ENCODE data around the gene DAZAP1.
"Not testable (repeated sequence)": the region's sequence is repeated elsewhere in the genome, so short reads cannot be mapped to it uniquely, and the experiment has no call there.

DAZAP1 gene

DNA sequence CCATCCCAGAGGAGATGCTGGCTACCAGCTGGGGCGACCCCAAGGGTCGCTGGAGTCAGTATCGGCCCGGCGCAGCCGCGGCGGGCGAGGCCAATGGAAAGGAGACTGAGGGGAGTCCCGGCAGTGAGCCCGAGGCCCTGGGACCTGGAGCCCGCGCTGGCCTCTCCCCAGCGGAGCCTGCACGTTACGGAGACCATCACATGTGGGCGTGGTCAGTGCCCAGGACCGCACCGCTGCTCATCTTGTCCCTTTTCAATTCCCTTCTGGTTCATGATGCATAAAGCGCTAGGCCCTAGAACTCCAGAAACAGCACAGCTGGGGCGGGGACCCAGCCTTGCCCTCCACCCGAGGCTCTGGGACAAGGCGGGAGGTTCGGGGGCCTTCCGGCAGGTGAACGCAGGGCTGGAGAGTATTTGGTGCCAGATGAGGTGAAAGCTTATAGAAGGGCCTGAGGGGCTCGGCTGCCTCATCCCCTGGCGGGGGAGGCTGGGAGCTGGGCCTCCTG is 63.7 kb downstream of the DAZAP1 start:
- no peak for DNase-seq (ENCODE audit: low read depth in 2 of 3, low spot score in 2 of 3)

DNA sequence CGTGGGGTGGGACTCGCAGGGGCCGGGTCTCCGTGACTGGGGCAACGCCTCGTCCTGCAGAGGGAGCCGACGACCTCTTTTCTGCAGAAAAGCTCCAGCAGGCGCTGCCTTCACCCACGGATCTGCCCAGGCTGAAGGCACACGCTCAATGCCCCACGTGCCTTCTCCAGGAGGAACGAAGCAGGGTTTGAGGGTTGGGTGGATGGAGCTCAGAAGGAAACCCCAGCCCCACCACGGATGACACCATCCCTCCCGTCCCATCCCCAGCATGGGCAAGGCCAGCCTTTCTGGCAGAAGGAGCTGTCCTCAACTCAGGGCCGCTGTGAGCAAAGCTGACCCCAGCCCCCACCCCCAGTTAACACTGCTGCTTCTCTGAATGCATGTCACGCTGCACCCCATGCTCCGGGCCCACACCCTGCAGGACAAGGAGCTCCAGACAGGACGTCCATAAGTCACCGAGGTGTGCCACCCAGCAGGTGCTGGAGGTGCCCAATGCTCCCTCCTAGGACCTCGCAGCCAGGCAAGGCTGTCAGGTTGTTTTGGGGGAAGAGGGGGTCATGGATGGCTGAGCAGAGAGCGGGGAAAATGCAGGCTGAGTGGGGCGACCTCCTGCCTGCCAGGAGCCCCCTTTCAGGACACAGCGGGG is 64.3 kb downstream of the DAZAP1 start:
- DNase-seq (ENCODE audit: low read depth in 2 of 3, low spot score in 2 of 3), result no peak

DNA sequence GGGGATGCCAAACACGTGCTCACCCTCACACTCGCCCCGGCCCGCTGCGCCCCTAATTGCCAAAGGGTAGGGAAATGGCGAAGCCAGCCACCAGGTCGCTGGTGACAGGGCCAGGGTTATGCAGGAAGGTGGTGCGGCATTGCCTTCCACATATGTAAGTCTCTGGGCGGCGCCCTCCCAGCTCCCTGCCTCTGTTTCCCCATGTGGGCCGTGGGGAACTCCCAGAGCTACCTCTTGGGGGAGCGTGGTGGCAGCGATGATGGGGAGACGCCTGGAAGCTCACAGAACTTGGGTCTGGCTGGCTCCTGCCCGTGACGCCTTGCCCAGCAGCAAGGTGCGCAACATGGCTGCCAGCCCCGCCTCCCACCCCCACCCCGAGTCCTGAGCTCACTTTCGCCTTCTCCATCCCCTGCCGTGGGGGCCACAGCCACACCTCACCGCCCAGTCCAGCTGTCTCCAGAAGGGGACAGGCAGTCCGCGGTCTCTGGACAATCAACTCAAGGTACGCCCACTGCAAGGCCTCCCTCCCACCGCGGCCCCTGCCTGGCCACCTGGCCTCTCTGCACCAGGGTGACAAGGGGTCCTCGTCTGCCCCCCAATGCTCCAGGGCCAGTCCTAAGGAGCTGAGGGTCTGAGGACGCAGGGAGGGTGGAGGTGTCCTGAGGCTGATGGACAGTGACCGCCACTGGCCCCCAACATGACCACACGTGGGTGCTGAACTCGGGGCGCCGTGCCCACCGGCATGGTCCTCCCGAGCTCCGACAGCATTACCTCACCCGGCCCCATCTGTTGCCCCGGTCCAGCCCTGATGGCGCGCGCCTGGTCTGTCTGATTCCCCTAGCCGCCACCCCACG is 65.1 kb downstream of the DAZAP1 start:
- no peak for DNase-seq (ENCODE audit: low read depth in 2 of 3, low spot score in 2 of 3)

DNA sequence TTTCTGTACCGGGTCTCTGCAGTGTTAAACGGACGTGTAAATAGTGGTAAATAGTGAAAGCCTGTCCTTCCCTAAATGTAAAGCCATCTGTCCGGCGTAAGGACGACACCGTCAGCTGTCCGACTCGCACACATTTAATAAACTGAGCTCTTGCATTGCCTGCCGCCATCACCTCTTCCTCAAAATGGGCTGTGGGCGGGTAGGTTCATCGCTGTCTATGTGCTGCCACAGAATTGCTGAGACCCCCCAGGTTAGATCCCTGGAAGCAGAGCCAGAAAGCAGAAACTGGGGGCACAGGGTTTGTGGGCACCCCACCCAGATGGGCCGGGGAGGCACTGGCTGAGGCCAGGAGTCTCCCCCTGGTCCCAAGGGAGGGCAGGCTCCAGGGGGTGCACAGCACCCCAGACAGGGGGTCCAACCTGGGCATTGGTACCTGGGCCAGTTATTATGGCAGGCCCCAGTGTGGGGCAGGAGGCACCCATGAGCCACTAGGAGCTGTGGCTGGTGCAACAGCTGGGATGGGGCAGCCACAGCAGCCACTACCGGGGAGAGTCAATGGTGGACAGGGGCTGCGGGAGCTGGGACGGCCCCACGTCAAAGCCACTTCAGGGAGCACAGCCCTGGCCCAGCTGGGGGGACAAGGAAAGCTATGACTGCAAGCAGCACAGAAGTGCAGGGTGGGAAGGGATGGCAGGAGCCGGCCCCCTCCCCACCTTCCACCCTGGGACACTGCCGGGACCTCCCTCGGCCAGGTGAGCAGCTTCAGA is 65.9 kb downstream of the DAZAP1 start:
- DNase-seq (ENCODE audit: low read depth in 2 of 3, low spot score in 2 of 3), result no peak

DNA sequence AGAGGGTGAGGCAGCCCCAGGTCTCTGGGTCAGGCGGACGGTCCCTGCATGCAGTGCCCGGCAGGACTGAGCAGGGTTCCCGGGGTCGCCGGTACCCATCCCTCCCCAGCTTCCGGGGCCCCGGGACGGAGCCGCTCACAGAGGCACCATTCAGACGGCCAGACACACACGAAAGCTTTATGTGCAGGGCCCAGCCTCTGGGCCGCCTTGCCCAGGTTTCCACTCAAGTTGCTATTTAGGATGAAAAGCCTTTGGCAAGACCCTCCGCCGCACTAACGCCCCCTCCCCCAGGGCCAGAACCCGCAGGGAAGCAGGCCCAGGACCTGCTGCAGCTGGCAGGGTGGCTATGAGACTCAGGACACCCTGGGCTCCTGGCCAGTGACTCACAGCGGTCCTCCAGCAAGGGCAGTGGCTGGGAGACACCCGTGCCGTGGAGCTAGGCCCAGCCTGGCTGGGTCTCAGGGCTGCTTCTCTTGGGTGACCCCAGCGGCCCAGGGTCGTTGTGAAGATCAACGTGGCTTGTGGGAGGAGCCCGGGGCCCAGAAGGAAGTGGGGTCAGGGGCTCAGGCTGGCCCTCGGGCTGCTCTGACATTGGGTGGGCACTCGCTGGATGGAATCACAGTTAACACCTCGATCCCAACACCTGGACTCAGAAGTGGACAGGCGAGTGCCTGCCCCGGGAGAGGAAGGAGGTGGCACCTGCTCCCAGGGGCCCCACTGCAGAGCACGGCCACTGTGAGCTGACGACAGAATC is 66.8 kb downstream of the DAZAP1 start:
- DNase-seq (ENCODE audit: low read depth in 2 of 3, low spot score in 2 of 3), result no peak

DNA sequence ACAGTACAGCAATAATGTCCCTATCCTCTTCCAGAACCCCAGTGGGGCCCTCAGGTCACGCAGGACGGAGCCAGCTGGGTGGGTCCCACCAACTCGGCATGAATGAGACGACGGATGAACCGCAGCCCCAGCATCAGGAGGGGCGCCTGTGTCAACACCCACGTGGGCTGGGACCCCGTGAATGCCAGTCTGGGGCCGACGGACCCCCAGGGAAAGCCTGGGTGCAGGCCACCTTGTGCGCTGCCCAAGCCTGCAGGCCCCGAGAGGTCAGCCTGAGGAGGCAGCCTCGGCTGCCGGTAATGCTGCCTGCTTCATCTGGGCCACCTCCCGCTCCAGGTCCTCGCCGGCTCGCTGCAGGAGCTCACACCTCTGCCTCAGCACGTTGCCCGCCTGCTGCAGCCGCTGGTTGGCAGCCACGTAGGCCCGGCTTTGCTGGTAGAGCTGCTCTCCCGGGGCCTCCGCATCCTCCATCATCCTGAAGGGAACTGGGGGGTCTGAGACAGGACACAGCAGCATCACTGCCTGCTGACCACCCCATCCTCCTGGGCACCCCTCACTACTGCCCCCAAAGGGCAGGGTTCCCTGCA is 67.5 kb downstream of the DAZAP1 start:
- DNase-seq (ENCODE audit: low read depth in 2 of 3, low spot score in 2 of 3), result no peak

DNA sequence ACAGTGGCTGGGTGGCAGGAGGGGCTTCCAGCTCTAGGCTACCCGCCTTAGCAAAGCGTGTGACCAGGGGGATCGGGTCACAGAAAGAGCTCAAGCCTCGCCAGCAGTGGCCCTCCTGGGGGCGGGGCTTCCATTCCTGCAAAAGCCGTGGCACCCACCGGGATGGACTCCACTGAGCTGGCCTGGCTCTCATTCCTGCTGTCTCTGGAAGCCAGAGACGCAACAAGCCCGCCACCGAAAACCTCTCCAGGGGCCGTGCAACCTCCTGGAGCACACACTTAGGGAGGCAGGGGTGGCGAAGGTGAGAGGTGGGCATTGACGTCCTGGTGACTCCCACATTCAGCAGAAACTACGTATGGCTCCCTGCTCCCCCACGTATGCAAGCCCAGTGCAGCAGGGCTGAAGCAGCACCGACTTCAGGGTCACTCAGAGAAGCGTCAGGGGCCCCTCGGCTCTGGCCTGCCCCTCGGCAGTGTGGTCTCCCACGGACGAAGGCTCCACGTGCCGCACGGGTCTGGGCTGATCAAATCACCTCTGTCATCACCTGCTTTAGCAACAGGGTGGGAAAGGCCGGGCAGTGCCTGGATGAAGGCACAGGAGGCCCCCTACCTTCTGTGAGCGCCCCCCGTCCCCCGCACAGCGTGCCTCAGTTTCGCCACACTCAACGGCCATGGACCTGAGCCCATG is 68.5 kb downstream of the DAZAP1 start:
- no peak for DNase-seq (ENCODE audit: low read depth in 2 of 3, low spot score in 2 of 3)

DNA sequence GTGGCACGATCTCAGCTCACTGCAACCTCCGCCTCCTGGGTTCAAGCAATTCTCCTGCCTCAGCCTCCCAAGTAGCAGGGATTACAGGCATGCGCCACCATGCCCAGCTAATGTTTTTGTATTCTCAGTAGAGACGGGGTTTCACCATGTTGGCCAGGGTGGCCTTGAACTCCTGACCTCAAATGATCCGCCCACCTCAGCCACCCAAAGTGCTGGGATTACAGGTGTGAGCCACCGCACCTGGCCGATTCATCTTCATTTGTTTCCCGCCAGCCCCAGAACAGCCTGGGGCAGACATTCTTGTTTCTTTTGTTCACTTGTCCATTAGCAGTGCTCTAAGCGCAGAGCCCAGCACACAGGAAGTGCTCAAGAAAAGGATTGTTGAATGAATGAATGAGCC is 69.7 kb downstream of the DAZAP1 start:
- not testable (repeated sequence) for DNase-seq (ENCODE audit: low read depth in 2 of 3, low spot score in 2 of 3)

DNA sequence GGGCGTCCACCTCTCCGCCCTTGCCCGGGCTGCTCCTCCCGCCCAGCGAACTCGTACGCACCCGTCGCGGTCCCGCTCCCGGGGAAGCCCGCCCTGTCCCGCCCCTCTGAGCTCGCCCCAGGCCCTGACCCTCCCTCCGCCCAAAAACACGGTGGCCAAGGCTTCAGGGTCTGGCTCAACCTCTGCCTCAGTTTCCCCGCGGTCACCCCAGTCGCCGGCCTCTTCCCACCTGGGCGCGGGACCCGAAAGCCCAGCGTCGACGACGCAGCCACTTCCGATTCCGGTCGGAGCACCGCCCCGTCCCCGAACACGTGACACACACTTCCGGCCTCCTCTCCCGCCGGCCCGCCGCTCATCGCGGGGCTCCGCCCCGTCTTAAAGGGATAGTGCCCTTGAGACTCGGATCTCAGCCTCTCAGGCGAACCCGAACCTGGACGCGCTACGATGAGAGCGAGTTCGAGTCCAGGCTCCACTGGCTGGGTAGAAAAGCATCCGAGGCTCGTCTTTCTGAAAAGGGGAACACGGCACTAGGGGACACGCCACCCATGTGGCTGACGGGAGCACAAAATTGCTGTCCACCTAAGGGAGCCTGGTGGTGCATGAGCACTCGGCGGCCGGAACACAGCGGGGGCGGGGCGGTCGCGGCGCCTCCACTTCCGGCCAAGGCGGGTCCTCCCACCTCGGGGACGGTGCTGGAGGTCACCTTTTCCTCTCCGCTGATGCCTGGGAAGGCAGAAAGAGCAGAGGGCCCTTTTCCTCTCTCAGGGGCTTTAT is 71.7 kb downstream of the DAZAP1 start, which contains the start of gene C19orf25:
Gene C19orf25 (minus strand): TSS at position 282 of the 774 bp plus-strand sequence. CDS start 312 bp downstream, outside the sequence.
- DNase-seq (ENCODE audit: low read depth in 2 of 3, low spot score in 2 of 3), result peak; percentile 79 to 87 (median 86)

DNA sequence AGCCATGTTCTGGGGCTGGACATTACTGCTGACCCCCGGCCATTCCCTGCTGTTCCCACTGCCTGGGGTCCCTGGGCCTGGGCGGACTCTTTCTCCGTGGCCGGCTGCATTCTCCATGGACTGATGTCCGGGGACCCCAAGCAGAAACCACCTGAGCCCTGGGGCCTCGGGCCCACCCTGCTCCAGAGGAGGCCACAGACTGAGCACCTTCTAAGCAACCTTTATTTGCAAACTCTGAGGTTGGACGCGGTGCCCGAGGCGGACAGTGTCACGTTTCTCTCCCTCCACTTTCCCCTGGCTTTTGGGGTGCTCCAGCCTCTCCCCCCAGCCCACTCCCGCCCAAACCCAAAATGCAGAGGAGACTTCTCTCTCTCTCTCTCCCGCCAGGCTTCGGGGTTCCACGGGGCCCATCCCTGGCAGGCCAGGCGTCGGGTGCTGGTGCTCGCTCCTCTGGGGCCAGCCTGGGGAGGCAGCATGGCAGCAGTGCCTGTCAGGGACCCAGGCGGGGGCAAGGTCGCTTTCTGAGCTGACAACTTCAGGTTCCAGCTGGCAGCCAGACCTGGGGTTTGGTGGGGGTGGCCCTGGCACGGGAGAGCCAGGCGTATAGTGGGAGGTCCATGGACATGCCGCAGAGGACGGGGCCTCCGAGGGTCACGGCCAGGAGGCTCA is 74.0 kb downstream of the DAZAP1 start:
- no peak for DNase-seq (ENCODE audit: low read depth in 2 of 3, low spot score in 2 of 3)

DNA sequence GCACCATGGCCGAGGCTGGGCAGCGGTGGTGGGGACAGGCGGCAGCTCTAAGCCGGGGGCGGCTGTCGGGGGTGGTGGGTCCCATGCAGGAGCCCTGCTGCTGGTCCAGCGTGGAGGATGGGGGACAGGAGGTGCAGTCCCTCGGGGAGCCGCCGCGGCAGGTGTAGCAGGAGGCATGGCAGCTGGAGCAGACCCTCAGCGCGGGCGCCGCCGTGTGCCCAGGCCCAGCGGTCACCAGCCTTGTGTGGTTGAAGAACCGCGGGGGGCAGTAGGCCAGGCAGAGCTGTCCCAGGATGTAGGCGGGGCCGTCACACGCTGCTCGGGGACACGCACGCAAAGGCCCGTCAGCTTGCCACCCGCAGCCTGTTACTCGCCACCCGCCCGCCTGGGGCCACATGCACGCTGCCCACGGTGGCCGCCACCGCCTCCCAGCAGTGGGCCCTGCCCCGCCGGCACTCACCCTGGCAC is 74.5 kb downstream of the DAZAP1 start:
- no peak for DNase-seq (ENCODE audit: low read depth in 2 of 3, low spot score in 2 of 3)

DNA sequence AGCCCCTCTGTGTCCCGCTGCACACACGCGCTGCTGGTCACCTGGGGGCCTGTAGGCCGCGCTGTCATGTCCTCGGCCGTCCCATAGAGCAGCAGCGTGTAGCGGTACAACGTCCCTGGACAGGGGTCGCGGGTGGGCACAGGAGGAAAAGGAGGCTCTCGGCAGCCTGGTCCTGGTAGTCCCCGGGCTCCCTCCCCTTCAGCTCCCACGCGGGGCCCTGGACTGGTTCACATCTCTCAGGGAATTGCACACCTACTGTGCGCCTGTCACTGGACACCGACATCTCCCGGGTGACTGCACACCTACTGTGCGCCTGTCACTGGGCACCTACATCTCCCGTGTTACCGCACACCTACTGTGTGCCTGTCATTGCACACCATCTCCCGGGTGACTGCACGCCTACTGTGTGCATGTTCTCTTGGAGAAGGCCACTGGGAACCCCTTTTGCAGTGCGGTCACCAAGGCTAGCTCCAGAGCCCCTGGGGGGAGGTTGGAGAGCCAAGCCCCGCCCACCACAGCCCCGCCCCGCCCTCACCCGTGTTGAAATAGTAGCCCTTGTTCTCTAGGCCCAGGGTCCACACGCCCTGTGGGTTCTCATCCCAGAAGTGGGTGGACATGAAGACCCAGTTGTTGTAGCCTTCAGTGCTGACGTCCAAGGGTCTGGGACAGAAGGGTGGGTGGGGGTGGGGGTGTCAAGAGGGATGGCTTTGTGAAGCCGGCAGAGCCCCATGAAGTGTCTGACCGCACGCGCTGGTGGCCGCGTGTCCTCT is 75.2 kb downstream of the DAZAP1 start:
- no peak for DNase-seq (ENCODE audit: low read depth in 2 of 3, low spot score in 2 of 3)

DNA sequence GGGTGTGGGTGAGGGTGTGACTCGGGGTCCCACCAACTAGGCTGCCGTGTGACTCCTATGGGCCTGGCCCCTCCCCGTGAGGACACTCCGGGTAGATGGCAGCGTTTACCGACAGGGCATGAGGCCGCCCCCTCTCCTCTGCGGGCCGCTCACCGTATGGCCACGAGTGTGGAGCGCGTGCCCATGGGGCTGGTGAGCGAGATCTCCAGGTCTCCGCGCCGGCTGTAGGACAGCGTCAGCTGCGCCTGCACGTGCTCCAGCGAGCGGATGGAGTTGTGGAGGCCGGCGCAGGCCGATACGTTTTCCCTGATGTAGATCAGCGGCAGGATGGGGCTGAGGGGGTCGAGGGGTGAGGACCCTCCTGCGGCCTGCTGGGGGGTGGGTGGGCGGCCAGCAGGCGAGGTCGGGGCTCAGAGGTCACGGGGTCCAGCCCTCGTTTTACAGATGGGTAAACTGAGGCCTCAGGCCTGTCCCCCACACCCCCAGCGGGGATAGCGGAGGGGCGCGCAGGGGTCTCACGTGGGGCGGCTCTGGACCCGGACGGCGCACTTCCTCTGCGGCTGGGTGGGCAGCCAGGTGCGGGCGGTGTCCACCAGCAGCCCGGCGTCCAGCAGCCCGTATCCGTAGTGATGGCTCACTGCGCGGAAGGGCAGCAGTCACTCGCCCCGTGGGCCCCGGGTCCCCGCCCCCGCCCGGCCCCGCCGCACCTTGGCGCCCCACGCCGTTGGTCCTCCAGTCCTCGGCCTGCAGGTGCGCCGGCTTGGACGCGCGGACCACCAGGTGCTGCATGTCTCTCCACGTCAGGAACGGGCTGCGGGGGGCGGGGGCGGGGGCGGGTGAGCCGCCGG is 76.0 kb downstream of the DAZAP1 start:
- DNase-seq (ENCODE audit: low read depth in 2 of 3, low spot score in 2 of 3), result no peak

DNA sequence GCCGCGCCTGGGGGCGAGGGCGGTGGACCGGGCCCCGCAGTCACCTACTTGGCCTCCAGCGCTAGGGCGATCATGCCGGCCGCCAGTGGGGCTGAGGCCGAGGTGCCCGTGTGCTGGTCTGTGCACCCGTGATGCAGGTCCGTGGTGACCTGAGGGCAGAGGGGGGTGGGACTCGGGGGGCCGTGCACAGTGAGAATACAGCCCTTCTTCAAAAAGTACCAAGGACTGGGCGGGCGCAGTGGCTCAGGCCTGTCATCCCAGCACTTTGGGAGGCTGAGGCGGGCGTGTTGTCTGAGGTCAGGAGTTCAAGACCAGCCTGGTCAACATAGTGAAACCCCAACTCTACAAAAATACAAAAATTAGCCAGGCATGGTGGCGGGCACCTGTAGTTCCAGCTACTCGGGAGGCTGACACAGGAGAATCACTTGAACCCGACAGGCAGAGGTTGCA is 76.6 kb downstream of the DAZAP1 start:
- DNase-seq (ENCODE audit: low read depth in 2 of 3, low spot score in 2 of 3), result no peak

All from activated CD8-positive, alpha-beta memory T cell treated with anti-CD3 and anti-CD28 coated beads for 48 hours (primary cell).